Testis (tissue), 2 donors: Measurements from ENCODE around the gene SLC25A21.

Experiments used
- CTCF ChIP-seq, 3 experiments: fragments of 450-650 bp in 2 of 3; fragments of 200-600 bp in 1 of 3; sonication (generic) in 1 of 3; IDR thresholded peaks; one replicate each; pipeline ENCODE4 v1.5.1; 2016 to 2019; ENCODE audit warnings: antibody characterized with exemption in 3 of 3, mild to moderate bottlenecking in 2 of 3, moderate library complexity in 1 of 3
- POLR2A ChIP-seq: fragments of 450-650 bp; IDR thresholded peaks from one replicate; pipeline ENCODE4 v1.6.1; 2017; ENCODE audit warnings: antibody characterized with exemption, mild to moderate bottlenecking, moderate library complexity

- TF ChIP-seq CTCF (IDR thresholded peaks at IDR 0.05) (no peak), POLR2A (no peak)
Observed at GRCh38 chr14:36981832-36982529, 190.4 kb downstream of the SLC25A21 start.
